HG03469 (cell line): ENCODE data around the gene CRTAP.
"Not testable (repeated sequence)": the region's sequence is repeated elsewhere in the genome, so short reads cannot be mapped to it uniquely, and the experiment has no call there.

Source experiments
- ATAC-seq: cut with Tn5 transposase; IDR thresholded peaks from one replicate; pipeline ENCODE4 v1.9.1; 2021; ENCODE audit warnings: mild to moderate bottlenecking, moderate library complexity, moderate number of reproducible peaks; ENCODE audit not compliant: unreplicated experiment

Gene CRTAP

GRCh38 chr3:33139006-33139623, 25.3 kb downstream of the CRTAP start:
- ATAC-seq = not testable (repeated sequence)

GRCh38 chr3:33139996-33140395, 26.2 kb downstream of the CRTAP start:
- no peak for ATAC-seq

GRCh38 chr3:33141006-33141405, 27.2 kb downstream of the CRTAP start:
- ATAC-seq = no peak

GRCh38 chr3:33144433-33144832, 30.6 kb downstream of the CRTAP start:
- no peak for ATAC-seq

- no peak for ATAC-seq
Measured at GRCh38 chr3:33145221-33145900, 31.5 kb downstream of the CRTAP start.

- no peak for ATAC-seq
Measured at GRCh38 chr3:33145901-33146580, 32.2 kb downstream of the CRTAP start.

GRCh38 chr3:33146791-33147445, 33.1 kb downstream of the CRTAP start:
- ATAC-seq = no peak

- no peak for ATAC-seq
Measured at GRCh38 chr3:33149342-33149741, 35.5 kb downstream of the CRTAP start.

- ATAC-seq = no peak
Measured at GRCh38 chr3:33152363-33153360, 38.8 kb downstream of the CRTAP start.

- ATAC-seq = no peak
Measured at GRCh38 chr3:33153782-33154181, 40.0 kb downstream of the CRTAP start.

GRCh38 chr3:33155301-33155700, 41.5 kb downstream of the CRTAP start:
- ATAC-seq = no peak

GRCh38 chr3:33159234-33159633, 45.4 kb downstream of the CRTAP start:
- ATAC-seq = no peak

- ATAC-seq = no peak
Measured at GRCh38 chr3:33159981-33160380, 46.2 kb downstream of the CRTAP start.

GRCh38 chr3:33162621-33163020, 48.8 kb downstream of the CRTAP start:
- ATAC-seq = not testable (repeated sequence)

- no peak for ATAC-seq
Measured at GRCh38 chr3:33165372-33165771, 51.6 kb downstream of the CRTAP start.

GRCh38 chr3:33166095-33166494, 52.3 kb downstream of the CRTAP start:
- no peak for ATAC-seq

GRCh38 chr3:33167284-33167683, 53.5 kb downstream of the CRTAP start:
- ATAC-seq = no peak

- no peak for ATAC-seq
Measured at GRCh38 chr3:33167716-33168336, 54.0 kb downstream of the CRTAP start.

GRCh38 chr3:33170531-33170930, 56.7 kb downstream of the CRTAP start:
- no peak for ATAC-seq

GRCh38 chr3:33171580-33171979, 57.8 kb downstream of the CRTAP start:
- no peak for ATAC-seq
